ENCODE data around the gene SLC7A8.

The SLC7A8 gene

GRCh38 chr14:23182372-23183157 lies 895 bp downstream of the SLC7A8 start:
- no peak for DNase-seq (ENCODE audit: low read depth)

DNA sequence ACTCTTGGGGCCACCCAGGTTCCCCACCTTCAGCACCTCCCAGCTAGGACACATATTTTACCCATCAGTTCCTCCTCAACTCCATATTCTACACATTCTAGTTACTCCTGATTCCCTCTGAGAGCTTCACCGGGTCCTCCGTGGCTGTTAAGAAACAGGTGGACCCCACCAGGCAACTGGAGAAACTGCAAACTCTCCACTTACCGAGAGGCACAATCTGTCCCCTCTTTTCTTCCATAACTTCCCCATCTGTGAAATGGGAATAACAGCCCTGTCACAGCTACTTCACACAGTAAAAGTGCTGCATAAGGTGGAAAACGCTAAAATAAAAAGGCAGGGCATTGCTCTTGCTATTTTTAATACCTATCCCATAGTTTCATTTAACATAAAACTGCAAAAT lies 1.5 kb downstream of the SLC7A8 start:
- DNase-seq (ENCODE audit: low read depth), result no peak

DNA sequence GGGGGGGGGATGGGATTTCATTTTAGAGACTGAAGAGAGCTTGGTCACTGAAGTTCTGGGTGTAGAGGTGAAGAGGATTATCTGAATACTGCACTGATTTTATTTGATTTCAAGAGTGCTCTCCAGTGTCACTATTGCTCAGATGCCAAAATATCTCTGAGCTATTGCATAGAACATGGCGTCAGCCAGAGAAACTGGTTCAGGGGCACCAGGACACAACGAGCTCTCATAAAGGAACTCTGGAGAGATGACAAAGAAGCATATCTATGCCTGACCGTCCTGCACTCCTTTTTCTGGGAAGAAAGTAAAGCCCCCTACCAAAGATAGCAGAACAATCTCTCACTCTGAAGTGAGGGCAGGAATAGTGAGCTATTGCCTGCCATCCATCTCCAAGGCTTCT lies 2.0 kb downstream of the SLC7A8 start:
- DNase-seq (ENCODE audit: low read depth), result no peak

DNA sequence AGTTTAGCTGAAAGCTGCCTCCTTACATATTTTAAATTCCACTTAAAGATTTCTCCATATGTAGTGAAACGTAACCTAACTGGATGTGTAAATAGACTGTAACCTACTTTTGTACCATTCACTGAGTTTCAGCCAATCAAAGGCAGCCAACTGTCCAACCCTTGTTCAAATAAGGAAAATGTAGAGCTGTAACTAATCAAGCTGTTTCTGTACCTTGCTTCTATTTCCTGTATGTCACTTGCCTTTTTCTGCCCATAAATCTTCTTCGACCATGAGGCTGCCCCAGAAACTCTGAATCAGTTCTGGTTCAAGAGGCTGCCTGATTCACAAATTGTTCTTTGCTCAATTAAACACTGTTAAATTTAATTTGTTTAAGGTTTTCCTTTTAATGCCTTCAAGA lies 6.3 kb downstream of the SLC7A8 start:
- DNase-seq (ENCODE audit: low read depth), result no peak

DNA sequence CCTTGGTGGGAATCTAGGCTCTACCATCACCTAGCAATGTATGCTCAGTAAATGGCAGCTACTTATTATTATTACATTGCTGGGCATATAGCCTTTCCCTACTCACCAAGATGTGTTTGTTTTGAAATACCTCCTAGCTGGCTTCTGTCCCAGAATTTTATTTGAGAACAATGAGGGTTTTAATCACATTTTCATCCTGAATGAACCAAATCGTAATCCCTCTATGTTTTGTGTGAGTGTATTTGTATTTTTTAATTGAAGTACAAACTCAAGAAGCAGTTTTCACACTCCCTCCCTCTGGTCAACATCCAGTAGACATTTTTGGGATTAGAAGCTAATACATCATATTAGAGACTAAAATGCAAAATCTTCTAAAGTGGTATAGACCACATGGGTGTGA lies 7.6 kb downstream of the SLC7A8 start:
- DNase-seq (ENCODE audit: low read depth), result no peak

- no peak for DNase-seq (ENCODE audit: low read depth)
Observed at GRCh38 chr14:23174296-23175184, 8.9 kb downstream of the SLC7A8 start.

- no peak for DNase-seq (ENCODE audit: low read depth)
Observed at GRCh38 chr14:23173796-23174195, 9.7 kb downstream of the SLC7A8 start.

DNA sequence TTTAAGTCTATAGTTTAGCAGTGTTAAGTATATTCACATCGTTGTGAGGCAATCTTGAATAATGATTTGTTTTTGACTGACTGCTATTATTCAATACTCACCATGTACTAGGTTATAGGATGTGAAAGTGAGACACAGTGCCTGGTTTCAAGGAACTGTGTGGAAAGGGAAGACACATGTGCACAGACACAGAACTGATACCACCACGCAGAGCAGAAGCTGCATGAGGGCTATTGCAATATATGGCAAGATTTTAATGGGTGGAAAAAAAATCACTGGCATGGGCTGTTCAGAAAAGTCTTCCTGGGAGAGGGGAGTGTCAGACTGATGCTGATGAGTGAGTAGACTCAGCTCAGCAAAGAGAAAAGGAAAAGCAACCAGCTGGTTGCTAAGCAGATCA lies 10.4 kb downstream of the SLC7A8 start:
- no peak for DNase-seq (ENCODE audit: low read depth)

GRCh38 chr14:23172574-23172973 lies 10.9 kb downstream of the SLC7A8 start:
- DNase-seq (ENCODE audit: low read depth), result no peak

DNA sequence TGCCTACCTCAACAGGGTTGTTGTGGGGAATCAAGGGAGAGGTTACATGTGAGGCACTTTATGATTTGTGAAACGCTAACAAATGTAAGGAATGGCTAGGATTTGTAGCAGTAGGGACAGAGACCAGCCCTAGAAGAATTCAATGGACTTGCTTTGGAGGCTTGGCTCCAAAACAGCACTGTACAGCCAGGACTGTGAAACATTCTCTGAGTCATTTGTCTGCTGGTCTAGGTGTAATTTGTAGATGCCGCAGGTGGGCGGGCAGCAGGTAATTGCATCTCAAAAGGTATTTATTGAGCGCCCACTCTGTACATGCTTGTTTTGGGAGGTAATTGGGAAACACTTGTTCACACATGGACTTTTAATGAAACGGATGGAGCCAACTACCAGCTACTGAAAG lies 11.4 kb downstream of the SLC7A8 start:
- DNase-seq (ENCODE audit: low read depth), result no peak

- no peak for DNase-seq (ENCODE audit: low read depth)
Observed at GRCh38 chr14:23171222-23171975, 12.1 kb downstream of the SLC7A8 start.

GRCh38 chr14:23169622-23170021 lies 13.8 kb downstream of the SLC7A8 start:
- no peak for DNase-seq (ENCODE audit: low read depth)

- DNase-seq (ENCODE audit: low read depth), result no peak
Observed at GRCh38 chr14:23168246-23168645, 15.2 kb downstream of the SLC7A8 start.

- no peak for DNase-seq (ENCODE audit: low read depth)
Observed at GRCh38 chr14:23167116-23167847, 16.2 kb downstream of the SLC7A8 start.

DNA sequence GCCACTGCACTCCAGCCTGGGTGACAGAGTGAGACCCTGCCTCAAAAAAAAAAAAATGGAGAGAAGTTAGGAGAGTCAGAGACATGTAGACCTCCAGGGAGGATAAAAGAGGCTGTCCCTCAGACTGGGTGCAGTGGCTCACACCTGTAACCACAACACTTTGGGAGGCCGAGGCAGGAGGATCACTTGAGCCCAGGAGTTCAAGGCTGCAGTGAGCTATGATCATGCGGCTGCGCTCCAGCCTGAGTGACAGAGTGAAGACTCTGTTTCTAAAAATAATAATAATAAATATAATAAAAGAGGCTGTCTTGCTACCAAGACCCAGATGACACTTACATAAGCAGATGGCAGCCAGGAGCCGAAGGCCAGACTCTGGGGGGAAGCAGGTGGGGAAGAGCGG lies 18.5 kb downstream of the SLC7A8 start:
- DNase-seq (ENCODE audit: low read depth), result no peak

GRCh38 chr14:23164250-23164649 lies 19.2 kb downstream of the SLC7A8 start:
- DNase-seq (ENCODE audit: low read depth), result no peak

GRCh38 chr14:23163830-23164229 lies 19.6 kb downstream of the SLC7A8 start:
- DNase-seq (ENCODE audit: low read depth), result no peak

DNA sequence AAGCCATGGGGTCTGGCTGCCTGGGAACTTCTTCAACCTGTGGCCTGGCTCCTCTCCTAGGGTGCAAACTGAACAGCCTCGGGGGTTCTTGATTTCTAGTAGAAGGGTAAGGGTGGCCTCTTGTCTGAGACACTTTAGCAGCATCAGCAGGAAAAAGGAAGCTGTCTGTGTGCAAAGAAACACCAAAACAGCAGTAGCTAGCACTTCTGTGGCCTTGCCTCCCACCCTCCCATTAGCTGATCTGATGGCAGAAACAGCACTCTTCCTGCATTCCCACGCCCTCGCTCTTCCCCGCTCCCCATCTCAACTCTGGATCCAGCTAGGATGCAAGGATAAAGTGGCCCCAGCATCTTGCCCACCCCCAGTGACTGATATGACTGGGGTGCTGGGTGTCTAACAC lies 20.7 kb downstream of the SLC7A8 start:
- no peak for DNase-seq (ENCODE audit: low read depth)

- no peak for DNase-seq (ENCODE audit: low read depth)
Observed at GRCh38 chr14:23162005-23162404, 21.5 kb downstream of the SLC7A8 start.

- DNase-seq (ENCODE audit: low read depth), result no peak
Observed at GRCh38 chr14:23160924-23161522, 22.4 kb downstream of the SLC7A8 start.

GRCh38 chr14:23159532-23159931 lies 23.9 kb downstream of the SLC7A8 start:
- DNase-seq (ENCODE audit: low read depth), result no peak

Data from activated gamma-delta T cell treated with anti-CD3 and anti-CD28 coated beads, Interleukin-2, amount 50 U/mL, for 16 hours (primary cell).